Naive B cell (primary cell): ENCODE measurements around the gene CLEC10A. TPM values are rescaled to one million over a fixed set of nuclear protein-coding genes. Genes with fewer than 3 reads are reported as not detected.
"Not testable (repeated sequence)": the region's sequence is repeated elsewhere in the genome, so short reads cannot be mapped to it uniquely, and the experiment has no call there.

Experiments
- ATAC-seq, 2 donors: fragments of 150-1000 bp; cut with Tn5 transposase; 2 replicates each; pipeline ENCODE4 v1.10.0; 2021; ENCODE audit warnings: low read depth in 2 of 2, mild to moderate bottlenecking in 2 of 2, moderate library complexity in 2 of 2
- DNase-seq: peaks from one replicate; pipeline ENCODE4 v3.0.0; 2022
- H3K27ac Mint-ChIP-seq, 6 donors: one replicate each; pipeline ENCODE4 v1.8.0; 2020 to 2022; ENCODE audit warnings: mild to moderate bottlenecking in 6 of 6, mixed read lengths in 6 of 6, moderate library complexity in 5 of 6, inconsistent platforms in 2 of 6
- H3K27me3 Mint-ChIP-seq, 3 donors: one replicate each; pipeline ENCODE4 v1.8.0; 2021 to 2022; ENCODE audit warnings: mixed read lengths in 3 of 3, mild to moderate bottlenecking in 1 of 3
- H3K36me3 Mint-ChIP-seq, 2 donors: one replicate each; pipeline ENCODE4 v1.8.0; 2020 to 2022; ENCODE audit warnings: mixed read lengths in 2 of 2, inconsistent platforms in 1 of 2, mild to moderate bottlenecking in 1 of 2
- H3K4me1 Mint-ChIP-seq, 3 donors: one replicate each; pipeline ENCODE4 v1.8.0; 2020 to 2022; ENCODE audit warnings: mixed read lengths in 3 of 3, inconsistent platforms in 1 of 3, mild to moderate bottlenecking in 1 of 3, moderate library complexity in 1 of 3
- H3K4me3 Mint-ChIP-seq, 8 donors: one replicate each; pipeline ENCODE4 v1.8.0; 2020 to 2022; ENCODE audit warnings: mild to moderate bottlenecking in 8 of 8, mixed read lengths in 8 of 8, moderate library complexity in 8 of 8, inconsistent platforms in 2 of 8
- H3K9me3 Mint-ChIP-seq, 7 donors: one replicate each; pipeline ENCODE4 v1.8.0; 2020 to 2022; ENCODE audit warnings: mixed read lengths in 7 of 7, mild to moderate bottlenecking in 5 of 7, inconsistent platforms in 2 of 7, moderate library complexity in 1 of 7
- polyA plus RNA-seq, 6 donors: library from polyadenylated mRNA; unstranded; fragments of 300-500 nt; fragmentation: Illumina TruSeq; gene quantifications; one replicate each; pipeline ENCODE4 v1.2.3, GENCODE V29; 2021; ENCODE audit warnings: low read depth in 6 of 6

Gene CLEC10A
- polyA plus RNA-seq, 6 donors from 2014 or later, result 0.82 TPM; not detected in 5

GRCh38 chr17:7058831-7059447 lies 21.1 kb downstream of the CLEC10A start:
- Mint-ChIP-seq H3K9me3 (no peaks in the 10 kb centered on the region), H3K36me3 (no peaks in the 10 kb centered on the region), H3K27me3 (peaks cover 20 to 30% (median 24%) of the 10 kb centered on the region in 3 donors), H3K27ac (peak overlapping the region in 2 of 6 donors; percentile 54 to 75), H3K4me1 (peaks cover 0 to 3% (median 0%) of the 10 kb centered on the region in 3 donors), H3K4me3 (no peak overlapping the region)
- ATAC-seq (no peak), DNase-seq (no peak)

DNA sequence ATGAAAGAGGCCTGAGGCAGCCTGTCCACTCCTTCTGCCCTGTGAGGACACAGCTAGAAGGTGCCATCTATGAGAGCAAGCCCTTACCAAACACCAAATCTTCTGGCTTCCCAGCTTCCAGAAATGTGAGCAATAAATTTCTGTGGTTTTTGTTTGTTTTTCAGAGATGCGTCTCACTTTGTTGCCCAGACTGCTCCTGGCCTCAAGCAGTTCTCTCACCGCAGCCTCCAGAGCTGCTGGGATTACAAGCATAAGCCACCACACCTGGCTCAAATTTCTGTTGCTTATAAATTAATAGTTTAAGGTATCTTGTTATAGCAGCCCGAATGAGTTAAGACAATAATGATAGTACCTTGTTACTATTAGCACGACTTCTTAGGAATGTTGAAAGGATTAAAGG lies 23.7 kb downstream of the CLEC10A start:
- DNase-seq, result no peak
- no peaks in the 10 kb centered on the region for H3K9me3 Mint-ChIP-seq
- ATAC-seq, result no peak
- H3K4me3 Mint-ChIP-seq, result no peak overlapping the region
- H3K4me1 Mint-ChIP-seq, result peaks cover 0 to 4% (median 3%) of the 10 kb centered on the region in 3 donors
- H3K27me3 Mint-ChIP-seq, result peaks cover 9 to 14% (median 12%) of the 10 kb centered on the region in 3 donors
- H3K27ac Mint-ChIP-seq, result no peak overlapping the region
- H3K36me3 Mint-ChIP-seq, result no peaks in the 10 kb centered on the region

GRCh38 chr17:7050583-7050982 lies 29.5 kb downstream of the CLEC10A start:
- Mint-ChIP-seq H3K27me3 (peaks cover 0 to 12% (median 4%) of the 10 kb centered on the region in 3 donors), H3K4me1 (peaks cover 16 to 24% (median 20%) of the 10 kb centered on the region in 3 donors), H3K27ac (peak overlapping the region in 1 of 6 donors; percentile 27)
- H3K9me3 Mint-ChIP-seq, DNase-seq, H3K36me3 Mint-ChIP-seq, H3K4me3 Mint-ChIP-seq, ATAC-seq: not testable (repeated sequence)

GRCh38 chr17:7048968-7049367 lies 31.1 kb downstream of the CLEC10A start:
- no peaks in the 10 kb centered on the region for H3K9me3 Mint-ChIP-seq
- H3K27ac Mint-ChIP-seq, result peak overlapping the region in 2 of 6 donors; percentile 9 to 74
- DNase-seq, result no peak
- H3K27me3 Mint-ChIP-seq, result peaks cover 0 to 12% (median 4%) of the 10 kb centered on the region in 3 donors
- no peak for ATAC-seq
- peaks cover 19 to 31% (median 22%) of the 10 kb centered on the region in 3 donors for H3K4me1 Mint-ChIP-seq
- peak overlapping the region in 1 of 8 donors; percentile 19 for H3K4me3 Mint-ChIP-seq
- H3K36me3 Mint-ChIP-seq, result no peaks in the 10 kb centered on the region

DNA sequence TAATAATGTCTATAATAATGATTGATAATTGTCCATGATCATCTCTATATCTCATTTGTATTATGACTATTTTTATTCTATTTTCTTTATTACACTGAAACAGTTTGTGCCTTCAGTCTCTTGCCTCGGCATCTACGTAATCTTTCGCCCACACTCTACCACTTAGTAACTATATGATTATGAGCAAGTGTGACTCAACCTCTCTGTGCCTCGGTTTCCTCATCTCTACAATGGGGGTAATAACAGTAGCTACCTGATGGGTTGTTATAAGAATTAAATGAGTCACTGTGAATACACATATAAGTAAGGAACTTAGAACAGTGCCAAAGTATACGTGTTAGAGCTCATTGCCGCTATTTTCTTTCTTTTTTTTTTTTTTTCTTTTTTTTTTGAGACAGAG lies 32.5 kb downstream of the CLEC10A start:
- no peaks in the 10 kb centered on the region for H3K36me3 Mint-ChIP-seq
- H3K4me3 Mint-ChIP-seq, result peak overlapping the region in 6 of 8 donors; percentile 25 to 93 (median 84)
- H3K27ac Mint-ChIP-seq, result peak overlapping the region; percentile 24 to 97 (median 86)
- ATAC-seq, result no peak
- DNase-seq, result no peak
- peaks cover 28 to 34% (median 30%) of the 10 kb centered on the region in 3 donors for H3K4me1 Mint-ChIP-seq
- peaks cover 0 to 12% (median 4%) of the 10 kb centered on the region in 3 donors for H3K27me3 Mint-ChIP-seq
- no peaks in the 10 kb centered on the region for H3K9me3 Mint-ChIP-seq

DNA sequence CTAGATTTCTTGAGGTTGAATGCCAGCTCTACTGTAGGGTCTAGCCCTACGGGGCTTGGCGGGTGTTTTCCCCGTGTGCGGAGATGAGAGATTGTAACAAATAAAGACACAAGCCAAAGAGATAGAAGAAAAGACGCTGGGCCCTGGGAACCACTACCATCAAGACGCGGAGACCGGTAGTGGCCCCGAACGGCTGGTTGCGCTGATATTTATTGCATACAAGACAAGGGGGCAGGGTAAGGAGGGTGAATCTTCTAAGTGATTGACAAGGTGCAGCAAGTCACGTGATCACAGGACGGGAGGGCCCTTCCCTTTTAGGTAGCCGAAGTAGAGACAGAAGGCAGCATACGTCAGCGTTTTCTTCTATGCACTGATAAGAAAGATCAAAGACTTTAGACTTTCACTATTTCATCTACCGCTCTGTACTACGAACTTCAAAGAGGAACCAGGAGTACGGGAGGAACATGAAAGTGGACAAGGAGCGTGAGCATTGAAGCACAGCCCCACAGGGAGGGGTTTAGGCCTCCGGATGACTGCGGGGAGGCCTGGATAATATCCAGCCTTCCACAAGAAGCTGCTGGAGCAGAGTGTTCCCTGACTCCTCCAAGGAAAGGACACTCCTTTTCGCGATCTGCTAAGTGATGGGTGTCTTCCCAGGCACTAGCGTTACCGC lies 33.2 kb downstream of the CLEC10A start:
- Mint-ChIP-seq H3K4me1 (peaks cover 34 to 35% (median 35%) of the 10 kb centered on the region in 3 donors), H3K4me3 (peak overlapping the region; percentile 72 to 94 (median 90)), H3K27ac (peak overlapping the region; percentile 83 to 97 (median 93)), H3K27me3 (peaks cover 0 to 12% (median 4%) of the 10 kb centered on the region in 3 donors)
- DNase-seq (peak; percentile 83), ATAC-seq (peak; percentile 29 to 44)
- H3K36me3 Mint-ChIP-seq, H3K9me3 Mint-ChIP-seq: not testable (repeated sequence)

DNA sequence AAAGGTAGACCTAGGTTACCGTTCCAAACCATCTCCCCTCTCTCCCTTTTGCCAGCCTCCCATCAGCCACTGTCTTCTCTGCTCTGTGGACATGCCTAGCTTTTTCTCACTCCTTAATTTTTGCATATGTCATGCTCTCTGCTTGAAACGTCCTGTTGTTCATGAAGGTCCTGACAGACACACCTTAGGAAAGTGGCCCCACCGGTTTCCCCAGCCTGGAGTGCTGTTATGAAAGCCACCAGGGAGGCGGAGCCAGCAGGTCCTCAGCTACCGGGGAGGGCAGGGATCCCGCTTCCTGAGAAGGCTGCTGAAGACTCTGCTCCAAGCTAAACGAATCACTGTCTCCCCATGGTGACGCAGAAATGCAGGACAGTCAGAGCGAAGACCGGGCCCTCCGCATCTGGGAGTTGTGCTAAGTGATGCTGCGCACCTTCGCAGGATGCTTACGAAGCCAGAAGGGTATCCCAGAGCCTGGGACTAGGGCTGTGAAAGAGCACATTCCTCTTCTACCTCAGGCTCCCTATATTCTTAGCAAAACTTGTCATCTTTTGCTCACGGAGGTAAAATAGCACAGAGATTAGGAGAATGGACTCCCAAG lies 33.8 kb downstream of the CLEC10A start:
- Mint-ChIP-seq H3K36me3 (no peaks in the 10 kb centered on the region), H3K4me3 (peak overlapping the region; percentile 72 to 94 (median 90)), H3K27me3 (peaks cover 0 to 12% (median 4%) of the 10 kb centered on the region in 3 donors), H3K9me3 (no peaks in the 10 kb centered on the region), H3K4me1 (peaks cover 40 to 42% (median 42%) of the 10 kb centered on the region in 3 donors), H3K27ac (peak overlapping the region; percentile 83 to 97 (median 94))
- ATAC-seq (peak; percentile 4 to 13), DNase-seq (no peak)

- Mint-ChIP-seq H3K27ac (peak overlapping the region; percentile 40 to 97 (median 94)), H3K4me3 (peak overlapping the region; percentile 72 to 94 (median 90)), H3K4me1 (peaks cover 42 to 43% (median 43%) of the 10 kb centered on the region in 3 donors), H3K9me3 (no peaks in the 10 kb centered on the region), H3K36me3 (no peaks in the 10 kb centered on the region), H3K27me3 (peaks cover 0 to 7% (median 4%) of the 10 kb centered on the region in 3 donors)
- DNase-seq (peak; percentile 63), ATAC-seq (peak; percentile 16 to 25)
These were observed 34.4 kb downstream of the CLEC10A start for GRCh38 chr17:7045492-7046126.

GRCh38 chr17:7043497-7044198 lies 36.4 kb downstream of the CLEC10A start, which contains the start of gene SLC16A11:
Gene SLC16A11 (minus strand): TSS chr17:7044092. CDS start chr17:7043513, 579 bp downstream.
- DNase-seq (peak; percentile 80), ATAC-seq (peak; percentile 32 to 45)
- peak within 1 kb of the TSS; percentile 39 to 89 (median 86) for H3K27ac Mint-ChIP-seq
- no peaks in the 10 kb centered on the region for H3K27me3 Mint-ChIP-seq
- peaks cover 46 to 52% (median 50%) of the 10 kb centered on the region in 3 donors for H3K4me1 Mint-ChIP-seq
- peak within 1 kb of the TSS; percentile 74 to 91 (median 86) for H3K4me3 Mint-ChIP-seq
- H3K9me3 Mint-ChIP-seq, result no peaks in the 10 kb centered on the region
- no peaks in the 10 kb centered on the region for H3K36me3 Mint-ChIP-seq

DNA sequence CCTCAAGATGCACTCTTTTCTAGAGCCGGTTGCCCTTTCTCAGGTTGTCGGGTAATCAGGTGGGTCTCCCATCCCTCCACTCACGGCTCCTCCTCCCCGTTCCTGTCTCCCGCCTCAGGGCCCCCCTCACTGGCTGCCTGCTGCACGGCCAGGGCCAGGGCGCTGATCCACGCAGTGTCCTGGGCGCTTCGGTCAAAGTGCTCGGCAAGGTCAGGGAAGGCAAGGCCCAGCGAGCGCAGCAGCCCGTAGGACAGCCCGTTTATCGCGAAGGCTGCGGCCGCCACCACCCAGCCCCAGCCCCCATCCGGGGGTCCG lies 36.9 kb downstream of the CLEC10A start:
- H3K9me3 Mint-ChIP-seq, result no peaks in the 10 kb centered on the region
- H3K36me3 Mint-ChIP-seq, result no peaks in the 10 kb centered on the region
- H3K4me3 Mint-ChIP-seq, result peak overlapping the region; percentile 74 to 91 (median 86)
- no peaks in the 10 kb centered on the region for H3K27me3 Mint-ChIP-seq
- ATAC-seq, result no peak
- peak overlapping the region in 4 of 6 donors; percentile 44 to 89 (median 87) for H3K27ac Mint-ChIP-seq
- no peak for DNase-seq
- peaks cover 51 to 57% (median 56%) of the 10 kb centered on the region in 3 donors for H3K4me1 Mint-ChIP-seq

- H3K27ac Mint-ChIP-seq, result peak overlapping the region; percentile 44 to 89 (median 87)
- no peaks in the 10 kb centered on the region for H3K36me3 Mint-ChIP-seq
- H3K9me3 Mint-ChIP-seq, result no peaks in the 10 kb centered on the region
- peaks cover 52 to 59% (median 57%) of the 10 kb centered on the region in 3 donors for H3K4me1 Mint-ChIP-seq
- peak; percentile 19 to 26 for ATAC-seq
- peak; percentile 55 for DNase-seq
- no peaks in the 10 kb centered on the region for H3K27me3 Mint-ChIP-seq
- peak overlapping the region; percentile 74 to 91 (median 86) for H3K4me3 Mint-ChIP-seq
These were observed 37.4 kb downstream of the CLEC10A start for GRCh38 chr17:7042501-7043181.
